SK-N-SH (cell line): ENCODE measurements around the gene HS3ST4. TPM values are rescaled to one million over a fixed set of nuclear protein-coding genes. Genes with fewer than 3 reads are reported as not detected.

Source experiments
- CTCF ChIA-PET: fragments of 300-600, 350-600 bp; formaldehyde crosslinking; extraction: SDS; loops from one replicate; lab custom pipeline; 2021; lab: Yijun Ruan, JAX
- POLR2A ChIA-PET: fragments of 350-600 bp; sonication (Branson Sonifier 250); formaldehyde crosslinking; extraction: SDS; loops from one replicate; lab custom pipeline; 2020; ENCODE audit warnings: antibody characterized with exemption, inconsistent platforms; lab: Yijun Ruan, JAX
- DNase-seq: peaks from one replicate; pipeline ENCODE4 v3.0.0; 2012
- H2AFZ ChIP-seq: fragments of 200-600 bp; sonication (generic); 2 replicates; pipeline ENCODE4 v1.8.1; 2016; ENCODE audit warnings: antibody characterized with exemption, mild to moderate bottlenecking, low read depth
- H3F3A ChIP-seq: fragments of 200-600 bp; sonication (generic); replicated peaks from 2 replicates; pipeline ENCODE3; 2016; ENCODE audit warnings: antibody characterized with exemption, mild to moderate bottlenecking; ENCODE audit not compliant: insufficient read depth
- H3K27ac ChIP-seq, 2 experiments: fragments of 200-500 bp in 1 of 2; fragments of 200-600 bp in 1 of 2; sonication (Bioruptor generic) in 1 of 2; sonication (generic), shearing (Covaris generic) in 1 of 2; 2 replicates each; pipeline versions ENCODE4 v1.5.1 to v1.6.1; 2014 to 2016; ENCODE audit warnings: low read depth in 2 of 2, inconsistent platforms in 1 of 2, low read length in 1 of 2, mild to moderate bottlenecking in 1 of 2, mixed read lengths in 1 of 2
- H3K27me3 ChIP-seq: fragments of 200-600 bp; sonication (generic), shearing (Covaris generic); 2 replicates; pipeline ENCODE4 v1.6.1; 2016; ENCODE audit warnings: mixed run types; ENCODE audit not compliant: insufficient read depth
- H3K36me3 ChIP-seq, 2 experiments: fragments of 200-500 bp in 1 of 2; fragments of 200-600 bp in 1 of 2; sonication (Bioruptor generic) in 1 of 2; sonication (generic) in 1 of 2; replicated peaks in 1 of 2; 2 replicates each; pipeline versions ENCODE3 to v1.5.1; 2014 to 2016; ENCODE audit warnings: low read length in 1 of 2, mild to moderate bottlenecking in 1 of 2; ENCODE audit not compliant: insufficient read depth in 2 of 2, control insufficient read depth in 1 of 2
- H3K4me1 ChIP-seq, 2 experiments: fragments of 200-500 bp in 1 of 2; fragments of 200-600 bp in 1 of 2; sonication (Bioruptor generic) in 1 of 2; sonication (generic), shearing (Covaris generic) in 1 of 2; 2 replicates each; pipeline versions ENCODE4 v1.5.1 to v1.6.1; 2014 to 2016; ENCODE audit warnings: low read depth in 1 of 2, low read length in 1 of 2, mixed run types in 1 of 2; ENCODE audit not compliant: insufficient read depth in 2 of 2, control insufficient read depth in 1 of 2
- H3K4me2 ChIP-seq: fragments of 200-600 bp; sonication (generic), shearing (Covaris generic); 2 replicates; pipeline ENCODE4 v1.6.1; 2017; ENCODE audit warnings: mixed run types
- H3K4me3 ChIP-seq, 2 experiments: fragments of 200-500 bp in 1 of 2; fragments of 200-600 bp in 1 of 2; sonication (Bioruptor generic) in 1 of 2; sonication (generic), shearing (Covaris generic) in 1 of 2; 2 replicates each; pipeline versions ENCODE4 v1.5.1 to v1.8.1; 2014 to 2016; ENCODE audit warnings: low read depth in 2 of 2, inconsistent platforms in 1 of 2, low read length in 1 of 2, mild to moderate bottlenecking in 1 of 2, mixed read lengths in 1 of 2, moderate library complexity in 1 of 2
- H3K79me2 ChIP-seq: fragments of 200-600 bp; sonication (generic); 2 replicates; pipeline ENCODE4 v1.8.1; 2017; ENCODE audit warnings: mild to moderate bottlenecking; ENCODE audit not compliant: insufficient read depth
- H3K9ac ChIP-seq: fragments of 200-600 bp; sonication (generic); 2 replicates; pipeline ENCODE4 v1.6.1; 2017; ENCODE audit warnings: mixed run types
- H3K9me2 ChIP-seq: fragments of 200-600 bp; sonication (generic); 2 replicates; pipeline ENCODE4 v1.6.1; 2017; ENCODE audit warnings: mixed run types
- H3K9me3 ChIP-seq: fragments of 200-600 bp; sonication (generic); 2 replicates; pipeline ENCODE4 v1.6.1; 2017; ENCODE audit warnings: mixed run types, mild to moderate bottlenecking, moderate library complexity
- H4K20me1 ChIP-seq: fragments of 200-600 bp; sonication (generic); 2 replicates; pipeline ENCODE4 v1.6.1; 2017; ENCODE audit warnings: mild to moderate bottlenecking, mixed run types; ENCODE audit not compliant: insufficient read depth
- CHD2 ChIP-seq: fragments of 150-350 bp; IDR thresholded peaks from 2 replicates; pipeline ENCODE4 v1.6.1; 2018; ENCODE audit warnings: low read length; ENCODE audit not compliant: partially characterized antibody
- EP300 ChIP-seq, 2 experiments: IDR thresholded peaks; 2 replicates each; pipeline versions ENCODE4 v1.4.0 to v1.6.1; 2012; ENCODE audit warnings: borderline replicate concordance in 1 of 2, low read depth in 1 of 2, low read length in 1 of 2
- EZH2phosphoT487 ChIP-seq: fragments of 200-600 bp; sonication (generic); IDR thresholded peaks from 2 replicates; pipeline ENCODE4 v1.6.1; 2017; ENCODE audit warnings: low read depth, mixed run types, mild to moderate bottlenecking, antibody characterized with exemption, moderate library complexity, borderline replicate concordance
- FOSL2 ChIP-seq: IDR thresholded peaks from 2 replicates; pipeline ENCODE4 v1.4.0; 2012; ENCODE audit warnings: low read depth, mild to moderate bottlenecking, moderate library complexity, borderline replicate concordance
- FOXJ3 ChIP-seq: sonication (generic); formaldehyde crosslinking; IDR thresholded peaks from 2 replicates; pipeline ENCODE4 v1.5.1; 2020; ENCODE audit warnings: mild to moderate bottlenecking, missing genetic modification reagents
- GABPA ChIP-seq: IDR thresholded peaks from 2 replicates; pipeline ENCODE4 v1.4.0; 2012; ENCODE audit warnings: low read depth, mild to moderate bottlenecking
- GATA2 ChIP-seq: sonication (generic); formaldehyde crosslinking; IDR thresholded peaks from 2 replicates; pipeline ENCODE4 v1.5.0; 2020; ENCODE audit warnings: mild to moderate bottlenecking, missing genetic modification reagents
- IRF3 ChIP-seq: fragments of 150-350 bp; IDR thresholded peaks from 2 replicates; pipeline ENCODE4 v1.6.1; 2016; ENCODE audit warnings: mild to moderate bottlenecking, low read depth, low read length
- MAX ChIP-seq: IDR thresholded peaks from 2 replicates; pipeline ENCODE4 v1.4.0; 2012; ENCODE audit warnings: low read depth
- MEF2A ChIP-seq: IDR thresholded peaks from 2 replicates; pipeline ENCODE4 v1.4.0; 2012; ENCODE audit warnings: low read depth, borderline replicate concordance
- PBX3 ChIP-seq: IDR thresholded peaks from 2 replicates; pipeline ENCODE4; 2012
- POLR2AphosphoS5 ChIP-seq: IDR thresholded peaks from 2 replicates; pipeline ENCODE4 v1.6.1; 2012; ENCODE audit warnings: low read depth, low read length
- REST ChIP-seq: IDR thresholded peaks from 2 replicates; pipeline ENCODE4 v1.6.1; 2012; ENCODE audit warnings: mild to moderate bottlenecking, low read depth, low read length, moderate library complexity
- RFX5 ChIP-seq: IDR thresholded peaks from 2 replicates; pipeline ENCODE4 v1.6.1; 2012; ENCODE audit warnings: mild to moderate bottlenecking, improper control_type of control experiment, low read length
- TEAD4 ChIP-seq: IDR thresholded peaks from 2 replicates; pipeline ENCODE4 v1.4.0; 2012; ENCODE audit warnings: mild to moderate bottlenecking, borderline replicate concordance; ENCODE audit not compliant: insufficient read depth
- USF2 ChIP-seq: fragments of 150-350 bp; IDR thresholded peaks from 2 replicates; pipeline ENCODE4 v1.6.1; 2017; ENCODE audit warnings: antibody characterized with exemption, low read length, low read depth, borderline replicate concordance
- YY1 ChIP-seq: IDR thresholded peaks from 2 replicates; pipeline ENCODE4 v1.4.0; 2012; ENCODE audit warnings: low read depth, mild to moderate bottlenecking
- WGBS: methylation state at CpG from one replicate; pipeline ENCODE4 v1.1.6; 2017; ENCODE audit warnings: low lambda C conversion rate; 5-methylcytosine and 5-hydroxymethylcytosine counted together
- polyA plus RNA-seq, 3 experiments: library from polyadenylated mRNA; depleted of rRNA; stranded (reverse); fragments of >200 nt; gene quantifications; 2 replicates each; pipeline ENCODE4 v1.2.3, GENCODE V29; 2012

HS3ST4 gene
- polyA plus RNA-seq, 1 of the 3 experiments (the other 2 are of a cell fraction), result not detected

GRCh38 chr16:26133416-26134093 lies 441.8 kb downstream of the HS3ST4 start:
- TF ChIP-seq EZH2phosphoT487 (no peak), MAX (no peak), CHD2 (no peak), YY1 (no peak), PBX3 (no peak), GATA2 (no peak), TEAD4 (no peak), EP300 (IDR thresholded peaks at IDR 0.05; ENCODE audit: borderline replicate concordance in 1 of 2, low read depth in 1 of 2, low read length in 1 of 2) (no peak), REST (no peak), FOXJ3 (no peak), USF2 (no peak), POLR2AphosphoS5 (no peak), RFX5 (no peak), IRF3 (no peak), FOSL2 (no peak), MEF2A (no peak), GABPA (no peak)
- CTCF ChIA-PET, result no interaction called here
- no peak for DNase-seq

More at GRCh38 chr16:26133416-26134093, 441.8 kb downstream of the HS3ST4 start:
- Histone ChIP-seq H2AFZ (no peak overlapping the region), H3K4me3 (no peak overlapping the region), H3K9me2 (no peaks in the 10 kb centered on the region), H3K27me3 (no peaks in the 10 kb centered on the region), H3K9me3 (no peaks in the 10 kb centered on the region), H3K36me3 (no peaks in the 10 kb centered on the region), H3K27ac (no peak overlapping the region), H3K9ac (no peak overlapping the region), H4K20me1 (no peaks in the 10 kb centered on the region), H3K4me1 (no peaks in the 10 kb centered on the region), H3K4me2 (no peak overlapping the region), H3F3A (no peaks in the 10 kb centered on the region), H3K79me2 (no peaks in the 10 kb centered on the region)
- POLR2A ChIA-PET, result no interaction called here
- 4% methylated on average over 5 of the region's 5 CpGs for WGBS
